WTC11 (cell line): ENCODE data around the gene TSPAN2. TPM values are rescaled to one million over a fixed set of nuclear protein-coding genes. Genes with fewer than 3 reads are reported as not detected.

Experiments
- ATAC-seq: fragments of 200-7000 bp; cut with Tn5 transposase; 2 replicates; pipeline ENCODE4 v1.10.0; 2021; ENCODE audit warnings: mild to moderate bottlenecking, moderate library complexity
- CTCF ChIA-PET: fragments of 300-600 bp; sonication (Branson Sonifier 250); formaldehyde crosslinking; loops from one replicate; lab custom pipeline; 2021; ENCODE audit warnings: antibody characterized with exemption; lab: Charles Lee
- POLR2A ChIA-PET: fragments of 350-600 bp; sonication (Branson Sonifier 250); formaldehyde crosslinking; loops from one replicate; lab custom pipeline; 2021; ENCODE audit warnings: antibody characterized with exemption; lab: Charles Lee
- DNase-seq: peaks from one replicate; pipeline ENCODE4 v3.0.0; 2021; ENCODE audit warnings: low spot score
- H3K27ac Mint-ChIP-seq: 2 replicates; pipeline ENCODE4 v1.8.0; 2021; ENCODE audit warnings: mixed read lengths
- H3K27me3 Mint-ChIP-seq: 2 replicates; pipeline ENCODE4 v1.8.0; 2021; ENCODE audit warnings: low read depth, mild to moderate bottlenecking, moderate library complexity, mixed read lengths
- H3K36me3 Mint-ChIP-seq: 2 replicates; pipeline ENCODE4 v1.8.0; 2021; ENCODE audit warnings: mixed read lengths
- H3K4me1 Mint-ChIP-seq: 2 replicates; pipeline ENCODE4 v1.8.0; 2022; ENCODE audit warnings: mixed read lengths
- H3K4me3 Mint-ChIP-seq: 2 replicates; pipeline ENCODE4 v1.8.0; 2021; ENCODE audit warnings: mild to moderate bottlenecking, moderate library complexity, mixed read lengths
- H3K9me3 Mint-ChIP-seq: 2 replicates; pipeline ENCODE4 v1.8.0; 2021; ENCODE audit warnings: mixed read lengths
- CREB1 ChIP-seq: sonication (generic); formaldehyde crosslinking; IDR thresholded peaks from 2 replicates; pipeline ENCODE4 v1.8.0; 2023; ENCODE audit warnings: mild to moderate bottlenecking, missing genetic modification reagents
- ELF4 ChIP-seq: sonication (generic); formaldehyde crosslinking; IDR thresholded peaks from 2 replicates; pipeline ENCODE4 v1.8.1; 2022; ENCODE audit warnings: low read depth, mild to moderate bottlenecking, moderate library complexity, missing genetic modification reagents
- ESRRA ChIP-seq: sonication (generic); formaldehyde crosslinking; IDR thresholded peaks from 2 replicates; pipeline ENCODE4 v1.8.1; 2022; ENCODE audit warnings: mild to moderate bottlenecking, missing genetic modification reagents, borderline replicate concordance
- FOXJ3 ChIP-seq: sonication (generic); formaldehyde crosslinking; IDR thresholded peaks from 2 replicates; pipeline ENCODE4 v1.9.0; 2021; ENCODE audit warnings: missing genetic modification reagents, mild to moderate bottlenecking, borderline replicate concordance
- GABPB1 ChIP-seq: sonication (generic); formaldehyde crosslinking; IDR thresholded peaks from 2 replicates; pipeline ENCODE4 v1.8.1; 2023; ENCODE audit warnings: mild to moderate bottlenecking, missing genetic modification reagents
- NFYB ChIP-seq: sonication (generic); formaldehyde crosslinking; conservative IDR thresholded peaks from 2 replicates; pipeline ENCODE4 v1.8.0; 2022; ENCODE audit warnings: low read depth, missing genetic modification reagents
- RELA ChIP-seq: sonication (generic); formaldehyde crosslinking; IDR thresholded peaks from 2 replicates; pipeline ENCODE4 v1.8.1; 2022; ENCODE audit warnings: missing genetic modification reagents, mild to moderate bottlenecking, borderline replicate concordance
- RORB ChIP-seq: fragments of 250-450 bp; sonication (Bioruptor Pico); IDR thresholded peaks from 2 replicates; pipeline ENCODE4 v1.9.0; 2021; ENCODE audit warnings: mild to moderate bottlenecking
- SMAD4 ChIP-seq: sonication (generic); formaldehyde crosslinking; IDR thresholded peaks from 2 replicates; pipeline ENCODE4 v1.8.0; 2022; ENCODE audit warnings: mild to moderate bottlenecking, missing genetic modification reagents
- ZNF219 ChIP-seq: sonication (generic); formaldehyde crosslinking; IDR thresholded peaks from 2 replicates; pipeline ENCODE4 v1.8.0; 2023; ENCODE audit warnings: missing genetic modification reagents, mild to moderate bottlenecking, borderline replicate concordance
- ZNF423 ChIP-seq: fragments of 250-450 bp; sonication (Bioruptor Pico); IDR thresholded peaks from 2 replicates; pipeline ENCODE4 v2.1.2; 2022; ENCODE audit warnings: mild to moderate bottlenecking, moderate library complexity
- total RNA-seq: library from RNA; stranded (reverse); gene quantifications from 3 replicates; pipeline ENCODE4 v1.2.3, GENCODE V29; 2021
- TF ChIP-seq, protein P1 (sequence below): sonication (generic); formaldehyde crosslinking; IDR thresholded peaks from 2 replicates; pipeline ENCODE4 v1.8.1; 2023; ENCODE audit warnings: mild to moderate bottlenecking, missing genetic modification reagents, borderline replicate concordance
- TF ChIP-seq, protein P2 (sequence below): sonication (generic); formaldehyde crosslinking; IDR thresholded peaks from 2 replicates; pipeline ENCODE4 v1.8.1; 2023; ENCODE audit warnings: mild to moderate bottlenecking, missing genetic modification reagents
- TF ChIP-seq, protein P3 (sequence below): sonication (generic); formaldehyde crosslinking; IDR thresholded peaks from 2 replicates; pipeline ENCODE4 v1.8.1; 2023; ENCODE audit warnings: mild to moderate bottlenecking, moderate library complexity, missing genetic modification reagents

TSPAN2 gene
- total RNA-seq, 1 experiment from 2014 or later = 12.0 TPM

DNA sequence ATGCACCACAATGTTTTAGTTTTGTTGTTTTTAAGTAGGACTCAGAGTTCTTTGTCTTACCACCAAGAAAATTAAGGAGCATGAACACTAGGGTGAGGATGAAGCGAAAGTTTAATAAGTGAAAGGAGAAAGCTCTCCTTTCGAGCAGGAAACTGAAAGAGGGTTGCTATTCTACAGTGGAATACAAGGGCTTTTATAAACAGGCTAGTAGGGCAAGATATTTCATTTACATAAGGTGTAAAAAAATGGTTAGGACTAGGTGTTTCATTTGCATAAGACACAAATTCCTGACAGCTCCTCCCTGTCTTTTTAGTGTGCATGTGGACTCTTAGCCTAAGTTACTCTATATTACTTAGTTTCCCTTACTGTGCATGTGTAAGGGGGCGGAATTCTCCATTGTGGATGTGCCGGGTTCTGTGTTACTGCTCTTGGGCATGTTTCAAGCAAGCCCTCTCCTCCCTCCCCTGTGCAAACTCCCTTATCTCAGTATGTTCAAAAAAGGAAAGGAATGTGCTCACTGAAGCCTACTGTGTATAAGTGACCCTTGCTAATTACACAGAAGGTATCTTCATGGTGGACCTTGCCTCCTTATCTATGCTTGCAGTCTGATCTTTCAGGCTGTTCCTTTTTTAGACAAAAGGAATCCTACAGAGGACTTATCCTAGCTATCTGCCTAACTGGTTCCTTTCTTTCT is 52.3 kb downstream of the TSPAN2 start:
- POLR2A ChIA-PET = no interaction called here
- no peak for TF ChIP-seq SMAD4 (CRISPR knock-in tag)
- TF ChIP-seq, protein P1, sequence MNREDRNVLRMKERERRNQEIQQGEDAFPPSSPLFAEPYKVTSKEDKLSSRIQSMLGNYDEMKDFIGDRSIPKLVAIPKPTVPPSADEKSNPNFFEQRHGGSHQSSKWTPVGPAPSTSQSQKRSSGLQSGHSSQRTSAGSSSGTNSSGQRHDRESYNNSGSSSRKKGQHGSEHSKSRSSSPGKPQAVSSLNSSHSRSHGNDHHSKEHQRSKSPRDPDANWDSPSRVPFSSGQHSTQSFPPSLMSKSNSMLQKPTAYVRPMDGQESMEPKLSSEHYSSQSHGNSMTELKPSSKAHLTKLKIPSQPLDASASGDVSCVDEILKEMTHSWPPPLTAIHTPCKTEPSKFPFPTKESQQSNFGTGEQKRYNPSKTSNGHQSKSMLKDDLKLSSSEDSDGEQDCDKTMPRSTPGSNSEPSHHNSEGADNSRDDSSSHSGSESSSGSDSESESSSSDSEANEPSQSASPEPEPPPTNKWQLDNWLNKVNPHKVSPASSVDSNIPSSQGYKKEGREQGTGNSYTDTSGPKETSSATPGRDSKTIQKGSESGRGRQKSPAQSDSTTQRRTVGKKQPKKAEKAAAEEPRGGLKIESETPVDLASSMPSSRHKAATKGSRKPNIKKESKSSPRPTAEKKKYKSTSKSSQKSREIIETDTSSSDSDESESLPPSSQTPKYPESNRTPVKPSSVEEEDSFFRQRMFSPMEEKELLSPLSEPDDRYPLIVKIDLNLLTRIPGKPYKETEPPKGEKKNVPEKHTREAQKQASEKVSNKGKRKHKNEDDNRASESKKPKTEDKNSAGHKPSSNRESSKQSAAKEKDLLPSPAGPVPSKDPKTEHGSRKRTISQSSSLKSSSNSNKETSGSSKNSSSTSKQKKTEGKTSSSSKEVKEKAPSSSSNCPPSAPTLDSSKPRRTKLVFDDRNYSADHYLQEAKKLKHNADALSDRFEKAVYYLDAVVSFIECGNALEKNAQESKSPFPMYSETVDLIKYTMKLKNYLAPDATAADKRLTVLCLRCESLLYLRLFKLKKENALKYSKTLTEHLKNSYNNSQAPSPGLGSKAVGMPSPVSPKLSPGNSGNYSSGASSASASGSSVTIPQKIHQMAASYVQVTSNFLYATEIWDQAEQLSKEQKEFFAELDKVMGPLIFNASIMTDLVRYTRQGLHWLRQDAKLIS (CRISPR knock-in tag) = no peak
- TF ChIP-seq, all 79 proteins: peak for 0
- no peak for ATAC-seq
- CTCF ChIA-PET = no interaction called here
- H3K4me3 Mint-ChIP-seq = no peak overlapping the region
- no peaks in the 10 kb centered on the region for H3K4me1 Mint-ChIP-seq
- no peak overlapping the region for H3K27ac Mint-ChIP-seq
- no peaks in the 10 kb centered on the region for H3K9me3 Mint-ChIP-seq
- H3K27me3 Mint-ChIP-seq = no peaks in the 10 kb centered on the region
- no peak for DNase-seq
- H3K36me3 Mint-ChIP-seq = no peaks in the 10 kb centered on the region

DNA sequence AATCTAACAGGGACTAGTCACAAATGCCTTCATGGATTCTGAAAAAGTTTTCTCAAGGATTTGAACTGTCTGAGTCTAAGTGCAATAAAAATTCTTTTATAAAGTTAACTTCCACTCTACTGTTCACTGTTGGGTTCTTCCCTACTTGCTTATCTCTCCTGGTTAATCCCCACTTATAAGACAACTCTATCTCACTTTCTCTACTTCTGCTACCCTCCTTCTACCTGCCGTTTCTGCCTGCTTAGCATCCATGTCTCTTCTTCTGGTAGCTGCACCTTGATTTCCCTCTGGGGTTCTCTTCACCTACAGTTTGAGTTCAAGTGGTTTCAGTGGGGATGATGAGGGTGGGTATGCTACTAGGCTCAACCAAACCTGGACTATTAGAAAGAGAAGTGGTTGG is 53.7 kb downstream of the TSPAN2 start:
- H3K4me1 Mint-ChIP-seq = no peaks in the 10 kb centered on the region
- ChIA-PET CTCF (no interaction called here), POLR2A (no interaction called here)
- DNase-seq (no peak), ATAC-seq (no peak)
- no peaks in the 10 kb centered on the region for H3K9me3 Mint-ChIP-seq
- no peaks in the 10 kb centered on the region for H3K27me3 Mint-ChIP-seq
- no peak overlapping the region for H3K4me3 Mint-ChIP-seq
- H3K27ac Mint-ChIP-seq = no peak overlapping the region
- TF ChIP-seq ZNF423 (CRISPR knock-in tag) = no peak
- no peak for TF ChIP-seq FOXJ3 (CRISPR knock-in tag)
- TF ChIP-seq RELA = no peak
- TF ChIP-seq ELF4 = no peak
- no peak for TF ChIP-seq GABPB1 (CRISPR knock-in tag)
- no peak for TF ChIP-seq ESRRA (CRISPR knock-in tag)
- TF ChIP-seq, protein P2, sequence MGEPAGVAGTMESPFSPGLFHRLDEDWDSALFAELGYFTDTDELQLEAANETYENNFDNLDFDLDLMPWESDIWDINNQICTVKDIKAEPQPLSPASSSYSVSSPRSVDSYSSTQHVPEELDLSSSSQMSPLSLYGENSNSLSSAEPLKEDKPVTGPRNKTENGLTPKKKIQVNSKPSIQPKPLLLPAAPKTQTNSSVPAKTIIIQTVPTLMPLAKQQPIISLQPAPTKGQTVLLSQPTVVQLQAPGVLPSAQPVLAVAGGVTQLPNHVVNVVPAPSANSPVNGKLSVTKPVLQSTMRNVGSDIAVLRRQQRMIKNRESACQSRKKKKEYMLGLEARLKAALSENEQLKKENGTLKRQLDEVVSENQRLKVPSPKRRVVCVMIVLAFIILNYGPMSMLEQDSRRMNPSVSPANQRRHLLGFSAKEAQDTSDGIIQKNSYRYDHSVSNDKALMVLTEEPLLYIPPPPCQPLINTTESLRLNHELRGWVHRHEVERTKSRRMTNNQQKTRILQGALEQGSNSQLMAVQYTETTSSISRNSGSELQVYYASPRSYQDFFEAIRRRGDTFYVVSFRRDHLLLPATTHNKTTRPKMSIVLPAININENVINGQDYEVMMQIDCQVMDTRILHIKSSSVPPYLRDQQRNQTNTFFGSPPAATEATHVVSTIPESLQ (CRISPR knock-in tag) = no peak
- TF ChIP-seq RORB (CRISPR knock-in tag) = no peak
- TF ChIP-seq ZNF219 (CRISPR knock-in tag) = no peak
- H3K36me3 Mint-ChIP-seq = no peaks in the 10 kb centered on the region

DNA sequence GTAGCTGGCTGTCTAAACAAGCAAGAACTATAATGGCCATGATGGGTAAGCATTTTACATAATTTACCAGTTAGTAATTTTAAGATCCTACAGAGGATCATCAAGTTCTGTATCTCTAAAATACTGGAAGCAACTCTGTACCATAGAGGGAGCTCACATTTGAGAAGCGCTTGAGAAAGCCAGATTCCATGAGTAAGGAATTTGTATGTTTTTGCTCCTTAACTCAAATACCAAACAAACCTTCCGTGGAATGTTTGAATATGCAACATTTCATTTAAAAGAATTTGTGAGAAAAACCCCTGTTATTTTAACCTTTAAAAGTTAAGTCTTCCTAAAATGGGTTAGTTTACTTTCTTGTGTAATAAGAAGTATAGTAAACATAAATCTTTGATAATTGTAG is 57.7 kb downstream of the TSPAN2 start:
- no peaks in the 10 kb centered on the region for H3K4me1 Mint-ChIP-seq
- no peaks in the 10 kb centered on the region for H3K9me3 Mint-ChIP-seq
- DNase-seq = no peak
- no peaks in the 10 kb centered on the region for H3K36me3 Mint-ChIP-seq
- H3K27ac Mint-ChIP-seq = no peak overlapping the region
- ATAC-seq = no peak
- TF ChIP-seq NFYB (CRISPR knock-in tag) (no peak), CREB1 (CRISPR knock-in tag) (no peak)
- TF ChIP-seq, protein P3, sequence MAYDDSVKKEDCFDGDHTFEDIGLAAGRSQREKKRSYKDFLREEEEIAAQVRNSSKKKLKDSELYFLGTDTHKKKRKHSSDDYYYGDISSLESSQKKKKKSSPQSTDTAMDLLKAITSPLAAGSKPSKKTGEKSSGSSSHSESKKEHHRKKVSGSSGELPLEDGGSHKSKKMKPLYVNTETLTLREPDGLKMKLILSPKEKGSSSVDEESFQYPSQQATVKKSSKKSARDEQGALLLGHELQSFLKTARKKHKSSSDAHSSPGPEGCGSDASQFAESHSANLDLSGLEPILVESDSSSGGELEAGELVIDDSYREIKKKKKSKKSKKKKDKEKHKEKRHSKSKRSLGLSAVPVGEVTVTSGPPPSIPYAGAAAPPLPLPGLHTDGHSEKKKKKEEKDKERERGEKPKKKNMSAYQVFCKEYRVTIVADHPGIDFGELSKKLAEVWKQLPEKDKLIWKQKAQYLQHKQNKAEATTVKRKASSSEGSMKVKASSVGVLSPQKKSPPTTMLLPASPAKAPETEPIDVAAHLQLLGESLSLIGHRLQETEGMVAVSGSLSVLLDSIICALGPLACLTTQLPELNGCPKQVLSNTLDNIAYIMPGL = no peak
- H3K4me3 Mint-ChIP-seq = no peak overlapping the region
- POLR2A ChIA-PET = no interaction called here
- CTCF ChIA-PET = interaction anchor here (1.4 to 1.9 kb wide), 2 partner anchors 11 to 21 kb away, joined by 8 to 9 read pairs; no protein-coding TSS in a partner anchor
- H3K27me3 Mint-ChIP-seq = no peaks in the 10 kb centered on the region
